ENCODE measurements around the gene RNF31. TPM values are rescaled to one million over a fixed set of nuclear protein-coding genes. Genes with fewer than 3 reads are reported as not detected.

Gene RNF31
- polyA plus RNA-seq, 1 donor from 2014 or later, result 98.7 TPM

DNA sequence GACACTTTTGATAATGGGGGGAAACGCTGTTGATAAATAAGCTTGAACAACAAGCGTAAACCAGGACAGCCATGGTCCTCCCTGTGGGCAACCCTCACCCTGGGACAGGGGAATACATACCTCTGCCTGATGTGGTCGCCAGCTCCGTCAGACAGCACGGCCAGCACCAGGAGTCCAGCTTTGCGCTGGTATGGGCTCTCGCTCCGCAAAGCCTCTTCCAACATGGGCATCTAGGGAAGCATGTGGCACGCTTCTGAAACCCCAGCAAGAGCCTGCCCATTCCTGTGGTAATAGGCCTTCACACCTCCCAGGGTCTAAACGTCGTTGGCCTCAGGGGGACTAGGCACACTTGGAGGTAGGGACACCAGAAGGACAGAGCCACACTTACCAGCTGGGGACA lies 38.4 kb downstream of the RNF31 start:
- no peak overlapping the region for H3K9ac ChIP-seq (ENCODE audit: low read length)
- H2AFZ ChIP-seq (ENCODE audit: low read depth, low read length), result no peak overlapping the region
- no peak overlapping the region for H3K27ac ChIP-seq (ENCODE audit: low read length)
- H3K4me3 ChIP-seq (ENCODE audit: low read length), result no peak overlapping the region
- H3F3A ChIP-seq (ENCODE audit: insufficient read depth, low read length, poor library complexity, severe bottlenecking), result no peaks in the 10 kb centered on the region
- H3K9me2 ChIP-seq (ENCODE audit: insufficient read depth, low read length), result no peaks in the 10 kb centered on the region
- H3K27me3 ChIP-seq (ENCODE audit: insufficient read depth, low read depth, low read length), result no peaks in the 10 kb centered on the region
- no peaks in the 10 kb centered on the region for H3K79me2 ChIP-seq (replicated peaks; ENCODE audit: insufficient read depth, low read length)
- TF ChIP-seq EP300 (conservative IDR thresholded peaks at IDR 0.05; ENCODE audit: poor library complexity, severe bottlenecking) (no peak), SMC3 (conservative IDR thresholded peaks at IDR 0.05; ENCODE audit: poor library complexity) (no peak), TAF1 (IDR thresholded peaks at IDR 0.05; ENCODE audit: low read depth) (no peak), POLR2AphosphoS5 (IDR thresholded peaks at IDR 0.05) (no peak), EZH2 (IDR thresholded peaks at IDR 0.05; ENCODE audit: borderline replicate concordance, insufficient read depth, low read length, poor library complexity, severe bottlenecking) (no peak), RAD21 (conservative IDR thresholded peaks at IDR 0.05) (no peak), MXI1 (conservative IDR thresholded peaks at IDR 0.05; ENCODE audit: poor library complexity, severe bottlenecking) (no peak)
- TF ChIP-seq, protein P1, sequence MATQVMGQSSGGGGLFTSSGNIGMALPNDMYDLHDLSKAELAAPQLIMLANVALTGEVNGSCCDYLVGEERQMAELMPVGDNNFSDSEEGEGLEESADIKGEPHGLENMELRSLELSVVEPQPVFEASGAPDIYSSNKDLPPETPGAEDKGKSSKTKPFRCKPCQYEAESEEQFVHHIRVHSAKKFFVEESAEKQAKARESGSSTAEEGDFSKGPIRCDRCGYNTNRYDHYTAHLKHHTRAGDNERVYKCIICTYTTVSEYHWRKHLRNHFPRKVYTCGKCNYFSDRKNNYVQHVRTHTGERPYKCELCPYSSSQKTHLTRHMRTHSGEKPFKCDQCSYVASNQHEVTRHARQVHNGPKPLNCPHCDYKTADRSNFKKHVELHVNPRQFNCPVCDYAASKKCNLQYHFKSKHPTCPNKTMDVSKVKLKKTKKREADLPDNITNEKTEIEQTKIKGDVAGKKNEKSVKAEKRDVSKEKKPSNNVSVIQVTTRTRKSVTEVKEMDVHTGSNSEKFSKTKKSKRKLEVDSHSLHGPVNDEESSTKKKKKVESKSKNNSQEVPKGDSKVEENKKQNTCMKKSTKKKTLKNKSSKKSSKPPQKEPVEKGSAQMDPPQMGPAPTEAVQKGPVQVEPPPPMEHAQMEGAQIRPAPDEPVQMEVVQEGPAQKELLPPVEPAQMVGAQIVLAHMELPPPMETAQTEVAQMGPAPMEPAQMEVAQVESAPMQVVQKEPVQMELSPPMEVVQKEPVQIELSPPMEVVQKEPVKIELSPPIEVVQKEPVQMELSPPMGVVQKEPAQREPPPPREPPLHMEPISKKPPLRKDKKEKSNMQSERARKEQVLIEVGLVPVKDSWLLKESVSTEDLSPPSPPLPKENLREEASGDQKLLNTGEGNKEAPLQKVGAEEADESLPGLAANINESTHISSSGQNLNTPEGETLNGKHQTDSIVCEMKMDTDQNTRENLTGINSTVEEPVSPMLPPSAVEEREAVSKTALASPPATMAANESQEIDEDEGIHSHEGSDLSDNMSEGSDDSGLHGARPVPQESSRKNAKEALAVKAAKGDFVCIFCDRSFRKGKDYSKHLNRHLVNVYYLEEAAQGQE (IDR thresholded peaks at IDR 0.05; ENCODE audit: borderline replicate concordance), result no peak
- TF ChIP-seq, protein P2, sequence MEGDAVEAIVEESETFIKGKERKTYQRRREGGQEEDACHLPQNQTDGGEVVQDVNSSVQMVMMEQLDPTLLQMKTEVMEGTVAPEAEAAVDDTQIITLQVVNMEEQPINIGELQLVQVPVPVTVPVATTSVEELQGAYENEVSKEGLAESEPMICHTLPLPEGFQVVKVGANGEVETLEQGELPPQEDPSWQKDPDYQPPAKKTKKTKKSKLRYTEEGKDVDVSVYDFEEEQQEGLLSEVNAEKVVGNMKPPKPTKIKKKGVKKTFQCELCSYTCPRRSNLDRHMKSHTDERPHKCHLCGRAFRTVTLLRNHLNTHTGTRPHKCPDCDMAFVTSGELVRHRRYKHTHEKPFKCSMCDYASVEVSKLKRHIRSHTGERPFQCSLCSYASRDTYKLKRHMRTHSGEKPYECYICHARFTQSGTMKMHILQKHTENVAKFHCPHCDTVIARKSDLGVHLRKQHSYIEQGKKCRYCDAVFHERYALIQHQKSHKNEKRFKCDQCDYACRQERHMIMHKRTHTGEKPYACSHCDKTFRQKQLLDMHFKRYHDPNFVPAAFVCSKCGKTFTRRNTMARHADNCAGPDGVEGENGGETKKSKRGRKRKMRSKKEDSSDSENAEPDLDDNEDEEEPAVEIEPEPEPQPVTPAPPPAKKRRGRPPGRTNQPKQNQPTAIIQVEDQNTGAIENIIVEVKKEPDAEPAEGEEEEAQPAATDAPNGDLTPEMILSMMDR (IDR thresholded peaks at IDR 0.05; ENCODE audit: poor library complexity, severe bottlenecking), result no peak
- no peaks in the 10 kb centered on the region for H3K36me3 ChIP-seq (ENCODE audit: insufficient read depth, low read length)
- no peaks in the 10 kb centered on the region for H3K9me3 ChIP-seq (ENCODE audit: low read length)
- H3K4me2 ChIP-seq (ENCODE audit: low read length), result no peak overlapping the region
- H4K20me1 ChIP-seq (ENCODE audit: insufficient read depth), result peaks cover 4% of the 10 kb centered on the region

DNA sequence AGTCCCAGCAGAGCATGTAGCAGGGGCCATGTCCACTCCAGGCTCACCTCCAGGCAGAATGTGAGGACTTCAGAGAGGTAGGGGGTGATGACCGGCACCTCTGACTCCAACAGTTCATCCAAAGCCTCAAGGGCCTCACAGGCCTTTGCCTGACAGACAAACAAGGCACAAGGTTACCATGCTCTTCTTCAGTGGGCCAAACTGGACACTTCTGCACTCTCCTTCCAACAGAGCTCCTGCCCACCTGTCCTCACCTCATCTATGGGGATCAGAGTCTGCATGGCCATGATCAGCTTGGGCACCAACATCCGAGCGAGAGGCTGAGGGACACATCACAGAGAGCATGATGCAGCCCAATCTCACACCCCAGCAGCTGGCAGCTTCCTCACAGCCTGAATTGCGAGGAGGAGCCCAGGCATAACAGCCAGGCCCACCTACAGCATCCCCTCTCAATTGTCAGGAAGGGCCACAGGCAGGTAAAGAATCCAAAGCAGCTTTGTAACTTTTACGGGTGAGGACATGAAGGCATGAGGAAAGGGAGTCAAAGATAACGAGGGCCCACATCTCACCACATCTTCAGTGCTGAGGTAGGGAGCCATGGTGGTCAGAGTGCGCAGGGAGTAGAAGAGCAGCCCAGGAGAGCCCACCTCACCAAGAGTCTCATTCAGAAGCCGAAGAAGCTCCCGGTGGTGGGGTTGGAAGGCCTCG lies 39.7 kb downstream of the RNF31 start:
- Histone ChIP-seq H3K9ac (ENCODE audit: low read length) (no peak overlapping the region), H3K9me2 (ENCODE audit: insufficient read depth, low read length) (no peaks in the 10 kb centered on the region), H3K4me3 (ENCODE audit: low read length) (peak overlapping the region; percentile 92), H3K79me2 (replicated peaks; ENCODE audit: insufficient read depth, low read length) (peaks cover 3% of the 10 kb centered on the region), H3F3A (ENCODE audit: insufficient read depth, low read length, poor library complexity, severe bottlenecking) (no peaks in the 10 kb centered on the region), H3K9me3 (ENCODE audit: low read length) (no peaks in the 10 kb centered on the region), H4K20me1 (ENCODE audit: insufficient read depth) (peaks cover 4% of the 10 kb centered on the region), H3K27ac (ENCODE audit: low read length) (no peak overlapping the region), H3K27me3 (ENCODE audit: insufficient read depth, low read depth, low read length) (no peaks in the 10 kb centered on the region), H2AFZ (ENCODE audit: low read depth, low read length) (no peak overlapping the region), H3K36me3 (ENCODE audit: insufficient read depth, low read length) (no peaks in the 10 kb centered on the region), H3K4me2 (ENCODE audit: low read length) (no peak overlapping the region)
- TF ChIP-seq MXI1 (conservative IDR thresholded peaks at IDR 0.05; ENCODE audit: poor library complexity, severe bottlenecking) (no peak), TAF1 (IDR thresholded peaks at IDR 0.05; ENCODE audit: low read depth) (no peak), EZH2 (IDR thresholded peaks at IDR 0.05; ENCODE audit: borderline replicate concordance, insufficient read depth, low read length, poor library complexity, severe bottlenecking) (no peak), EP300 (conservative IDR thresholded peaks at IDR 0.05; ENCODE audit: poor library complexity, severe bottlenecking) (no peak), SMC3 (conservative IDR thresholded peaks at IDR 0.05; ENCODE audit: poor library complexity) (no peak)
- TF ChIP-seq, protein P1 (IDR thresholded peaks at IDR 0.05; ENCODE audit: borderline replicate concordance), result no peak
- TF ChIP-seq, protein P2 (IDR thresholded peaks at IDR 0.05; ENCODE audit: poor library complexity, severe bottlenecking), result no peak

Data from neural cell (in vitro differentiated cells).